H54 (cell line): Measurements from ENCODE around the gene PIGR.

Source experiments
- DNase-seq: peaks from one replicate; pipeline ENCODE4 v3.0.0; 2011; ENCODE audit warnings: low spot score, mixed read lengths; ENCODE audit not compliant: insufficient read length
- FAIRE-seq: peaks from 3 replicates; lab custom pipeline; 2011; peaks lifted over from hg19 to GRCh38; lab: Jason Lieb, UNC
- POLR2A ChIP-seq: IDR thresholded peaks from 2 replicates; pipeline ENCODE4 v1.6.1; 2011; ENCODE audit warnings: low read depth, mild to moderate bottlenecking, low read length

Gene PIGR

GRCh38 chr1:206922524-206922923 is 23.7 kb downstream of the PIGR start:
- no peak for FAIRE-seq
- no peak for DNase-seq
- no peak for TF ChIP-seq POLR2A

GRCh38 chr1:206921772-206922265 is 24.4 kb downstream of the PIGR start, which contains the start of gene FCMR:
FCMR (minus strand) TSS chr1:206921941; CDS start chr1:206921854, 87 bp downstream.
- no peak for FAIRE-seq
- no peak for TF ChIP-seq POLR2A
- DNase-seq = no peak

GRCh38 chr1:206918076-206918475 is 28.2 kb downstream of the PIGR start:
- FAIRE-seq (no peak), DNase-seq (no peak)
- TF ChIP-seq POLR2A = no peak

GRCh38 chr1:206916000-206916709 is 30.1 kb downstream of the PIGR start:
- TF ChIP-seq POLR2A = no peak
- no peak for FAIRE-seq
- DNase-seq = no peak

GRCh38 chr1:206915030-206915735 is 31.1 kb downstream of the PIGR start:
- no peak for TF ChIP-seq POLR2A
- no peak for FAIRE-seq
- no peak for DNase-seq

GRCh38 chr1:206913766-206914537 is 32.3 kb downstream of the PIGR start:
- FAIRE-seq = no peak
- no peak for TF ChIP-seq POLR2A
- no peak for DNase-seq

- peak; percentile 36 for FAIRE-seq
- no peak for DNase-seq
- TF ChIP-seq POLR2A = no peak
Observed at GRCh38 chr1:206912445-206913095, 33.7 kb downstream of the PIGR start.

GRCh38 chr1:206911064-206911663 is 35.1 kb downstream of the PIGR start:
- FAIRE-seq (no peak), DNase-seq (no peak)
- TF ChIP-seq POLR2A = no peak

GRCh38 chr1:206909883-206910318 is 36.4 kb downstream of the PIGR start:
- no peak for DNase-seq
- TF ChIP-seq POLR2A = no peak
- FAIRE-seq = no peak

- TF ChIP-seq POLR2A = no peak
- no peak for FAIRE-seq
- no peak for DNase-seq
Observed at GRCh38 chr1:206909161-206909882, 36.9 kb downstream of the PIGR start.

GRCh38 chr1:206908038-206908437 is 38.2 kb downstream of the PIGR start:
- DNase-seq (no peak), FAIRE-seq (no peak)
- TF ChIP-seq POLR2A = no peak

- TF ChIP-seq POLR2A = no peak
- DNase-seq (no peak), FAIRE-seq (no peak)
Observed at GRCh38 chr1:206907304-206907991, 38.8 kb downstream of the PIGR start.
